Body of pancreas (tissue), 4 donors: ENCODE data around the gene KDM2B.

Experiments used
- CTCF ChIP-seq, 7 experiments: fragments of 450-650 bp in 4 of 7; fragments of 200-600 bp in 3 of 7; sonication (generic) in 3 of 7; IDR thresholded peaks; one replicate each; pipeline ENCODE4 v1.5.1; 2016 to 2019; ENCODE audit warnings: antibody characterized with exemption in 7 of 7
- POLR2A ChIP-seq, 3 donors: fragments of 450-650 bp; IDR thresholded peaks; one replicate each; pipeline ENCODE4 v1.6.1; 2016; ENCODE audit warnings: antibody characterized with exemption in 3 of 3, mild to moderate bottlenecking in 2 of 3

DNA sequence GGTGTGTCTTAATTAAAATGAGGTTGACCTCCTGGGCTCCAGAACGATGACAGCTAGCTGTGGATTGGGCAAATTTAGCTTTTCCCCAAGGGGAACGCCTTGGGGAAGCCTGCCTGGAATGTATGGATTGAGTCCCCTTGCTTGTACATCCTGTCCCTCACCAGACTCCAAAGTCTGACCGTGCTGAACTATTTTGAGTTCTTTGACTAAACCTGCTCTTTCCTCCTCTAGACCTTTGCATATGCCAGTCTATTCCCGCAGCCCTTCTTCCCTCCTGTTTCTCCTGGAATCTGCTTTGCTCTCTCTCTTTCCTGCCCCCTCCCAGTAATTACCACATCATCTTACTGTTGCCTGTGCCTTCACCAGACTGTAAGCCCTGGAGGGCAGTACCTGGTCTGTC lies 11.5 kb upstream of the KDM2B start:
- no peak for TF ChIP-seq POLR2A (IDR thresholded peaks at IDR 0.05)
- TF ChIP-seq CTCF (IDR thresholded peaks at IDR 0.05): no peak
